Embryonic facial prominence (tissue), 1 donor: ENCODE data around the gene TMEM255B.
"Not testable (repeated sequence)": the region's sequence is repeated elsewhere in the genome, so short reads cannot be mapped to it uniquely, and the experiment has no call there.

ENCODE experiments used
- DNase-seq: peaks from one replicate; pipeline ENCODE4 v3.0.0-alpha.2; 2016; ENCODE audit errors: extremely low spot score

TMEM255B gene

GRCh38 chr13:113734099-113734825 lies 24.8 kb upstream of the TMEM255B start:
- no peak for DNase-seq

- DNase-seq = no peak
Observed at GRCh38 chr13:113734826-113735125, 24.2 kb upstream of the TMEM255B start.

GRCh38 chr13:113735194-113735593 lies 23.8 kb upstream of the TMEM255B start:
- DNase-seq = no peak

GRCh38 chr13:113735750-113736149 lies 23.3 kb upstream of the TMEM255B start:
- no peak for DNase-seq

- DNase-seq = no peak
Observed at GRCh38 chr13:113736258-113736731, 22.7 kb upstream of the TMEM255B start.

GRCh38 chr13:113737803-113738202 lies 21.2 kb upstream of the TMEM255B start:
- no peak for DNase-seq

GRCh38 chr13:113739527-113740285 lies 19.3 kb upstream of the TMEM255B start:
- no peak for DNase-seq

GRCh38 chr13:113740286-113740556 lies 18.8 kb upstream of the TMEM255B start:
- no peak for DNase-seq

GRCh38 chr13:113740661-113741060 lies 18.4 kb upstream of the TMEM255B start:
- no peak for DNase-seq

- DNase-seq = no peak
Observed at GRCh38 chr13:113741191-113741668, 17.8 kb upstream of the TMEM255B start.

GRCh38 chr13:113742000-113742441 lies 17.0 kb upstream of the TMEM255B start:
- DNase-seq = no peak

- no peak for DNase-seq
Observed at GRCh38 chr13:113742445-113743120, 16.4 kb upstream of the TMEM255B start.

GRCh38 chr13:113743366-113744195 lies 15.4 kb upstream of the TMEM255B start:
- no peak for DNase-seq

GRCh38 chr13:113744197-113745000 lies 14.6 kb upstream of the TMEM255B start:
- DNase-seq = no peak

GRCh38 chr13:113745059-113745458 lies 14.0 kb upstream of the TMEM255B start:
- no peak for DNase-seq

- not testable (repeated sequence) for DNase-seq
Observed at GRCh38 chr13:113745500-113746142, 13.4 kb upstream of the TMEM255B start.

- DNase-seq = no peak
Observed at GRCh38 chr13:113746143-113746525, 12.9 kb upstream of the TMEM255B start.

- DNase-seq = no peak
Observed at GRCh38 chr13:113746671-113747070, 12.4 kb upstream of the TMEM255B start.

GRCh38 chr13:113747291-113747833 lies 11.7 kb upstream of the TMEM255B start:
- DNase-seq = no peak
